Inflammatory macrophage treated with lipopolysaccharide for 4 hours (primary cell): ENCODE data around the gene FAM8A1.

ENCODE experiments used
- DNase-seq: peaks from one replicate; pipeline ENCODE4 v3.0.0-alpha.2; 2020

FAM8A1 gene

GRCh38 chr6:17602888-17603287 is 2.8 kb downstream of the FAM8A1 start:
- no peak for DNase-seq

- DNase-seq = no peak
Measured at GRCh38 chr6:17606606-17607005, 6.5 kb downstream of the FAM8A1 start.

DNA sequence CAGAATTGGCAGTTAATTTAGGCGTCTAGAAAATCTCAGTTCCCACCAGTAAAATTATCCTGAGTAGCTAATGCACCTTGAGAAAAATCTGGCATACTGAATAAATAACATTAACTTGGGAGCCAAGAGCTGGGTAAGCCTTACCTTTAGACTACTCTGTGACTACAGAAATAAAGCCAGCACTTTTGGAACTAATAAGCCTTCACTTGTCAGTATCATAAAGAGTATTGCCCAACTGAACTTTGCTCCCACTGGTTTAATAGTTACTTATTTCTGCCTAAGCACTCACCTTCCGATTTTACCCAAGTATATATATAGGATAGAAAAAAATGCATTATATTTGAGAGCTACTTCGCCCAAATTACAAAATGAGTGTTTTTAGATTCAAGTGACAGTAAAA is 10.7 kb downstream of the FAM8A1 start:
- no peak for DNase-seq

DNA sequence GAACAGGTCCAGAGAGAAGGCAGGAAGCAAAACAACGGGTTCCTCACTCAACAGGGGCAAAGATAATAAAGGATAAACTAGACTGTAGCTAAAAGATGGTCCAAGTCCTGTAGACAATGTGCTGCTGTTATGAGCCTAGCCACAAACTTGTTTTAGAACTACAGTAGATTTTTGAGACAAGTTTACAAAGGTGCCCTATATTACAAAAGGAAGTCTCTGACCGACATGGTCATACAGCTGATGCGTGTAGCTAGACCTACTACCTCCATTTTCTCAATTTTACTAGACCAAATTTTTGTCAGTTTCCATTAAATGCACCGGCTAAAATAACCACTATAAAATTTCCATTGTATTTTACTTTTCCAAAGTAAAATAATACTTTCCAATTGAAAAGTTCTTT is 11.9 kb downstream of the FAM8A1 start:
- DNase-seq = no peak

DNA sequence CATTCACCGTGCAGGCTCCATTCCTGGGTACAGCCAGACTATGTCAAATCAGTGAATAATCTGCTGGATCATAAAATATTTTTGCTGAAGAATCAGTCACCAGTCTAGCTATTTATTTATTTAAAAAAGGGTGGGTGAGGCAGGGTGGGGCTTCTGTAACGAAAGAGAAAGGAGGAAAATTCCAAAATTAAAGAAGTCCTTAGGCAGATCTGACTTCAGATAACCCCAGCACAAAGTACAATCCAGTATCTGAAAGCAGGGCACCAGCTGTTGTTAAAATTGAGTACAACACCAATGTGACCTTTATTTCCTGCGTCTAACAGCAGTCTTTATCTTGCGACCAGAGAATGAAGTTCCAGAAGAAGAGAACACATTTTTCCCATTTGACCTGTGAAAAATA is 15.7 kb downstream of the FAM8A1 start:
- no peak for DNase-seq

- no peak for DNase-seq
Measured at GRCh38 chr6:17621003-17621402, 20.9 kb downstream of the FAM8A1 start.

- DNase-seq = no peak
Measured at GRCh38 chr6:17622144-17622543, 22.0 kb downstream of the FAM8A1 start.

DNA sequence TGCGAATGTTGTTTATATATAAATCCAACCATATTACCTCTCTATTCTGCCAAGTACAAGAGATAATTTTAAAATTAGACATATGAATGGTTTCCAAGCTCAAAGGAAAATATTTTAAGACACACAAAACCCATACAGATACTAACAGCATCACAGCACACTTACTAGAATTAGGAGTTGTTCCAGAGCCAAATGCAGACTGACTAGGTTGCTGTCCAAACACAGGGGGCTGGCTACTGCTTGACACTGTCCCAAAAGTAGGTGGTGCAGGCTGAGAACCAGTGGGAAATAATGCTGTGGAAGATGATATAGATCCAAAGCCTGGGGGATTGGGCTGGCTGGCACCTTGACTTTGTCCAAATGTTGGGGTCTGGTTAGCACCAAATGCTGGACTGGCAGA is 24.3 kb downstream of the FAM8A1 start:
- DNase-seq = no peak

- no peak for DNase-seq
Measured at GRCh38 chr6:17628873-17629272, 28.8 kb downstream of the FAM8A1 start.

- DNase-seq = no peak
Measured at GRCh38 chr6:17629824-17630510, 29.9 kb downstream of the FAM8A1 start.

DNA sequence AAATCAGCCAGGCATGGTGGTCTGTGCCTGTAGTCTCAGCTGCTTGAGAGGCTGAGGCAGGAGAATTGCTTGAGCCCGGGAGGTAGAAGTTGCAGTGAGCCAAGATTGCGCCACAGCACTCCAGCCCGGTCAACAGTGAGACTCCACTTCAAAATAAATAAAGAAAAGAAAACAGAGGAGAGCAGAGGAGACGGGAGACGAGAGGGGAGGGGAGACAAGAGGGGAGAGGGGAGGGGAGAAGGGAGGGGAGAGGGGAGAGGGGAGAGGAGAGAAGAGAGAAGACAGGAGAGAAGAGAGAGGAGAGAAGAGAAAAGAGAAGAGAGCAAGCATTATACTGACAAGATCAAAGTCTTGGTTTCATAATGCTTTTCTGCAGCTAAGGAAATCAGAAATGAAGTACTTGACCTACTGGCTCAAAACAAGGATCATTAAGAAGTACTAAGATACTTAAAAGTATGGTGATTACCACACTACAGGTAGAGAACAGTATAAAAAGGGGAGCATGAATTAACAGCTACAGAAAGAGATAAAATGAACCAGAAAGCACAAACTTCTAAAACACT is 30.5 kb downstream of the FAM8A1 start:
- DNase-seq = no peak

DNA sequence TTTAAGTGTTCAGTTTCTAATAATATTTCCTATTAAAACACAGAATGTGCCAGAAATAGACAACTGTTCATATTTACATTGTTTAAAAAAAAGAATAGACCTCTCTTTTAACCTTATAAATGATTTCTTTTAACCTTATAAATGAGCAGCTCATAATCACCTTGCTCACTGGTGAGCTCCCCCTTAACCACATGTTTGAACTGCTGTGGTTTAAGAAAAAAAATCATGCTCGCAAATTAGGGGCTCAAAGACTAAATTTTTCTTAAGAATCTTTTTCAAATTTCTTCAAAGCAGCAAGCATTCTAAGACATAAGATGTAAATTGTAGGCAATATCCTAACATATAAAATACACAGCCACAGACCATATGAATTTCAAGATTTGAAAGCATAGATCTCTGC is 32.8 kb downstream of the FAM8A1 start:
- no peak for DNase-seq

DNA sequence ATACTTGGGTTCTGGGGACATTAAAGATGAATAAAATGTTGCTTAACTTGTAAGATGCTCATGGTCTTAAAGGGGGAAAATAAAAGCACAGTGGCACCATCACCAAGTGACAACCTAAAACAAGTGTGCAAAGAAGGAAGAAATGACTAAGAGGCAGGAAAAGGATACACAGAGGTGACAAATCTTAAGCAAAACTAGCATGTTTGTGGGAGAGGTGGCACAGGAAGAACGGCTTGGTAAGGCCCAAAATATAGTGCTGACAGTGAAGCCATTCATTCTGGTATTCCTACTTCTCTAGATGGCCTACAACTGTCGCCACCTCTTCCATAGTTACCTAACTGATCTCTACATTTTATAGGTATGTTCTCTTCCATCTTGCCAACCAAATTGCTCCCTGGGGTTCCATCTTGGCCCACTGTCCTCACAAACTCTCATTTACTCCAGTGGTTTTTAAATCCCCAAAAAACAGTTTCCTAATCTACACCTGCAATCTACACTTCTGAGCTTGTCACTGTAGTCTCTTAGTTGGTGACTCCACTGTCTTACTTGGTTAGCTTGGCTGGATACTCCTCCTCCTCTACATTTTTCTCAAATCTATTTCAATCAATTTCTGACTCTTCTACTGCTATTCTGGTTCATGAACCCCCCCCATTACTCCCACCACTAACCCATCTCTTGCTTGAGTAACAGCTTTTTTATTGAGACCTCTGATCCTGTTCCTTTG is 33.5 kb downstream of the FAM8A1 start:
- no peak for DNase-seq

- DNase-seq = no peak
Measured at GRCh38 chr6:17635568-17635967, 35.5 kb downstream of the FAM8A1 start.

DNA sequence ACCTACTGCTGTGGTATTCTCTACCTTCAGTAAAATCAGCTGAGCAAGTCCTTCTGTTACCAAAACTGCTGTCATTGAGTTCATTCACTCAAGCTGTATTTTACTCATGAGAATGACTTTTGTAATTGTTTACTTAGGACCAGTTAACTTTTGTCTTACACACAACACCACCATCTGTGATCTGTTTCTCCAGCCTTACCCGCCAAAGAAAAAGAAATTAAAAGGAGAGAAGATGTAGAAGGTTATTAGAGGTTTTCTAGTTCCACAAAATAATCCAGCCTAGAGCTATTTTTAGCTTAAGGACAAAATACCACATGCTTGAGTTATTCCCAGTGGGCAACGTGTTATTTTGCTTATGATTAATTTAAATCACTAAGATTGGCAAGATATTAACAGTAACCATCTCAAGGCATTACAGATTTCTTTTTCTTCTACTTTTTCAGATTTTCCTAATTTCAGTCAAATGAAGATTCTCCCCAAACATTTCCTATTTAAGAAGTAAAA is 38.2 kb downstream of the FAM8A1 start:
- no peak for DNase-seq

DNA sequence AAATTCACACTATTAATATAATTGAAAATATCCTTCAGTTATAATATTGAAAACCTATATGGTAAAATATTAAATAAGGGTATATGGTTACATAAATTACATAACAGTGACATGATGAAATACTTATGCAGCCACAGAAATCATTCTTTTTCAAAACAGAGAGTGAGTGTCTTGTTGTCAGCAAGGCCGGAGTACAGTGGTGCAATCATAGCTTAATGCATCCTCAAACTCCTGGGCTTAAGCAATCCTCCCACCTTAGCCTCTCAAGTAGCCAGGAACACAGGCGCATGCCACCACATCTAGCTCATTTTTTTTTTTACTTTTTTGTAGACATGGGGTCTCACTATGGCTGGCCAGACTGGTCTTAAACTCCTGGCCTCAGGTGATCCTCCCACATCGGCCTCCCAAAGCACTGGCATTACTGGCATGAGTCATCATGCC is 40.4 kb downstream of the FAM8A1 start:
- peak; percentile 62 for DNase-seq

DNA sequence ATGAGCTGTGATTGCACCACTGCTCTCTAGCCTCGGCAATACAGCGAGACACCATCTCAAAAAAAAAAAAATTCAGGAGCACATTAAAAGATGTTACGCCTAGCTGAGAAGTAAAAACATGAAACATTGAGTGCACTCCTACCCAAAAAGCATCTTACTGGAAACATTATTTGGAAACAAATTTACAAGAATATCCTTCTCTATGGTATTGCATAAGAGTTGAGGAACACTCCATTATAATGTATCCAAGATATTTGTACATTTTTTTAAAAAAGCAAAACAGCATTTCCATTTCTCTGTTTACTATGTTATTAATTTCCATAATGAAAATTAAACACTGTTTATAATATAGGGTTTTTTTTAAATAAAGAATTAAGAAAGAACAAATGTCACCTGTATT is 48.6 kb downstream of the FAM8A1 start:
- no peak for DNase-seq

GRCh38 chr6:17650656-17651309 is 50.7 kb downstream of the FAM8A1 start:
- no peak for DNase-seq

GRCh38 chr6:17653198-17653882 is 53.2 kb downstream of the FAM8A1 start:
- no peak for DNase-seq

DNA sequence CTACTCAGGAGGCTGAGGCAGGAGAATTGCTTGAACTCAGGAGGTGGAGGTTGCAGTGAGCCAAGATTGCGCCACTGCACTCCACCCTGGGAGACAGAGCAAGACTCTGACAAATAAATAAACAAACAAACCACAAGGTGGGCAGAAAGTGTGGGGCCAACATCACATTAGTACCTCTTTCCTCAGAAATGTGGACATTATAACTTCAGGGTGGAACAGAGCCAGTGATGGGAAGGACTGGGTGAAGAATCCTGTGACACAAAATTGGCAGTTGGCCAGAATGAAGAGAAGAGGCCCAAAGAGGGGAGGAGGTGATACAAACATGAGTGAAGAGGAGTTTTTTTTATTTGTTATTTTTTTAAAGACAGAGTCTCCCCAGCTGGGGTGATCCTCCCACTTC is 56.0 kb downstream of the FAM8A1 start:
- no peak for DNase-seq

DNA sequence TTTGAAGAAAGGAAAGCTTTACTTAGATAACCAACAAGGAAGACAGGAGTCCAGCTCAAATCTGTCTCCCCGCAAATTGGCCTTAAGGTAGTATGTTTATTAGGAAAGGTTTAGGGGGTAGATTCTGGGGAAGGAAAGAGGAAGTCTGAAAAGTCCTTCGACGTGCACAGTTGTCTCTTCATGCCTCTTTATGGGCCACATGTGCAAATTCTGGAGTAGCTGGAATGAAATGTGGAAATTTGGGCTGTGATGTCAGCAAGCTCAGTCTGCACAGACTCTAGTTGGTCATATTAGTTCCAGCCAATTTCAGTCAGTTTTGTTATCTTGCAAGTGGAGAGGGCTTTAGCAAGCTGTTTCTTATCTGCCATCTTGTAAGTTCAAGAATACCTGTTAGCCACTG is 56.5 kb downstream of the FAM8A1 start:
- no peak for DNase-seq
